Measurements from ENCODE around the gene ARIH2. TPM values are rescaled to one million over a fixed set of nuclear protein-coding genes. Genes with fewer than 3 reads are reported as not detected.

ARIH2 gene
- total and polyA plus RNA-seq, 7 donors = 33.0 to 165 (median 94.9) TPM

GRCh38 chr3:48982686-48983085, 64.0 kb downstream of the ARIH2 start:
- Histone ChIP-seq H3K27ac (no peak overlapping the region), H3K36me3 (peaks cover 39 to 95% (median 55%) of the 10 kb centered on the region in 4 donors), H3K9me3 (no peaks in the 10 kb centered on the region), H3K4me3 (no peak overlapping the region), H3K4me1 (no peaks in the 10 kb centered on the region), H3K27me3 (no peaks in the 10 kb centered on the region)
- intact Hi-C loops (cut with DNase I) = no loop called here
- no peak for DNase-seq
- TF ChIP-seq EP300 (IDR thresholded peaks at IDR 0.05) (no peak), CTCF (IDR thresholded peaks at IDR 0.05) (no peak), POLR2A (IDR thresholded peaks at IDR 0.05) (no peak), POLR2AphosphoS5 (IDR thresholded peaks at IDR 0.05) (no peak)
- WGBS, 2 donors = 77 to 88% methylated on average over 5 of the region's 5 CpGs

GRCh38 chr3:48983096-48983495, 64.5 kb downstream of the ARIH2 start:
- Histone ChIP-seq H3K4me3 (no peak overlapping the region), H3K9me3 (no peaks in the 10 kb centered on the region), H3K27ac (no peak overlapping the region), H3K4me1 (no peaks in the 10 kb centered on the region), H3K27me3 (no peaks in the 10 kb centered on the region), H3K36me3 (peaks cover 35 to 91% (median 51%) of the 10 kb centered on the region in 4 donors)
- WGBS, 2 donors = 97 to 98% methylated on average over 4 of the region's 4 CpGs
- intact Hi-C loops (cut with DNase I) = no loop called here
- DNase-seq = no peak
- no peak for TF ChIP-seq CTCF (IDR thresholded peaks at IDR 0.05)
- TF ChIP-seq EP300 (IDR thresholded peaks at IDR 0.05) = no peak
- no peak for TF ChIP-seq POLR2AphosphoS5 (IDR thresholded peaks at IDR 0.05)
- no peak for TF ChIP-seq POLR2A (IDR thresholded peaks at IDR 0.05)

- Histone ChIP-seq H3K27ac (no peak overlapping the region), H3K9me3 (no peaks in the 10 kb centered on the region), H3K27me3 (no peaks in the 10 kb centered on the region), H3K36me3 (peaks cover 23 to 75% (median 40%) of the 10 kb centered on the region in 4 donors), H3K4me1 (peaks cover 0 to 13% (median 8%) of the 10 kb centered on the region in 4 donors), H3K4me3 (no peak overlapping the region)
- TF ChIP-seq POLR2AphosphoS5 (IDR thresholded peaks at IDR 0.05) = no peak
- TF ChIP-seq POLR2A (IDR thresholded peaks at IDR 0.05) = no peak
- TF ChIP-seq CTCF (IDR thresholded peaks at IDR 0.05) = no peak
- no peak for TF ChIP-seq EP300 (IDR thresholded peaks at IDR 0.05)
- intact Hi-C loops (cut with DNase I) = loop anchor here (5.0 kb wide), 1 partner anchor 463 kb away; no protein-coding TSS in a partner anchor
- no peak for DNase-seq
Measured at GRCh38 chr3:48984663-48985062, 66.0 kb downstream of the ARIH2 start.

GRCh38 chr3:48985831-48986376, 67.3 kb downstream of the ARIH2 start:
- Histone ChIP-seq H3K4me3 (no peak overlapping the region), H3K27ac (no peak overlapping the region), H3K9me3 (no peaks in the 10 kb centered on the region), H3K36me3 (peaks cover 13 to 63% (median 29%) of the 10 kb centered on the region in 4 donors), H3K27me3 (no peaks in the 10 kb centered on the region), H3K4me1 (peaks cover 0 to 20% (median 11%) of the 10 kb centered on the region in 4 donors)
- DNase-seq = no peak
- 93 to 94% methylated on average over 7 of the region's 7 CpGs for WGBS, 2 donors
- no peak for TF ChIP-seq EP300 (IDR thresholded peaks at IDR 0.05)
- TF ChIP-seq POLR2AphosphoS5 (IDR thresholded peaks at IDR 0.05) = no peak
- no peak for TF ChIP-seq POLR2A (IDR thresholded peaks at IDR 0.05)
- TF ChIP-seq CTCF (IDR thresholded peaks at IDR 0.05) = no peak
- intact Hi-C loops (cut with DNase I) = loop anchor here (5.0 kb wide), 1 partner anchor 461 kb away; no protein-coding TSS in a partner anchor
